ENCODE data around the gene GABRR2. TPM values are rescaled to one million over a fixed set of nuclear protein-coding genes. Genes with fewer than 3 reads are reported as not detected.

The GABRR2 gene
- total RNA-seq, 1 experiment from 2014 or later = not detected

DNA sequence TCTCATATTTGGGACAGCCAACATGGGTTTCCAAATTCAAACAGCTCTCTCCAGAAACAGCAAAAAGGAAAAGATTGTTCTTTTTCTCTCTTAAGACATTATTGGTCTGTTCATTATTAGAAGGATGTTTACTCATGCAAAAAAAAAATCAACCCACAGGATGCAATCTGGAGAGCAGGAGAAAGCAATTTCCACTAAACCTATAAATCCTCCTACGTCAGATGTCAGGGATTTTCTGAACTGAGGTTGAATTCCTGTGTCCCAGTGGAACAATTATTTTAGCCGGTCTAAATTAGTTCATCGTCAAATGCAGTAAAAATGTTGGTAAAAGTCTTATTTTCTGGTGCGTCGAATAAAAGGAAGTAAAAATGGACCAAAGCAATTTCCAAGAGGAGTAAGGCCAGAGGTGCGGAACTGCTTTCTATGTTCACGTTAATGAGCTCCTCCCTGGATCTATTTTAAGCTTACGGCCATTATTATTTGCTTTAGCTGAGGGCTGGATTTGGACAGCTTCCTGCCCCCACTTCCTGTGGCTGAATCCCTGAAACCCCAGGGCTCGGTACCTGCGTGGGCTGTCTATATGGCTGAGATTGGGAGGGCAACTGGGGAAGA, 97.7 kb downstream of the GABRR2 start, which contains the start of gene GABRR1:
Gene GABRR1 (minus strand): TSS at position 60 of the 612 bp plus-strand sequence. CDS start 36 bp downstream, at position 24.
- no peak for DNase-seq (ENCODE audit: extremely low read depth, low read depth)

DNA sequence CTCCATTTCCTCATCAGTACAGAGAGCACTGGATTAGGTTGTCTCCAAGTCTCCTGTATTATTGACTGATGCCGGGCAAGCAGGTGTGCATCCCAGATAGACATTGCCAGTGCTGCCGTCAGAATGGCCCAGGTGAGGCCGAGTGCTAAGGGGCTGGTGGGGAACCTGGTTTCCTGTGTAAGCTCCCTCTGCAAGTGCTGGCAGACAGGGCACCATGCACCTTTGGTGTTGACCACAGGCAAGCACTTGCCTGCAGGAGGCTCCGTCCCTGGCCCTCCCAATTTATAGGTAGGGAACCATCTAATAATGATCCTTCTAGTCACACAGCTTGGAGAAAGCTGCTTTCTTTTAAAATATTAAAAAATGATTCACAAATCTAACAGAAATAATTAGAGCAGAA, 98.7 kb downstream of the GABRR2 start:
- no peak for DNase-seq (ENCODE audit: extremely low read depth, low read depth)

DNA sequence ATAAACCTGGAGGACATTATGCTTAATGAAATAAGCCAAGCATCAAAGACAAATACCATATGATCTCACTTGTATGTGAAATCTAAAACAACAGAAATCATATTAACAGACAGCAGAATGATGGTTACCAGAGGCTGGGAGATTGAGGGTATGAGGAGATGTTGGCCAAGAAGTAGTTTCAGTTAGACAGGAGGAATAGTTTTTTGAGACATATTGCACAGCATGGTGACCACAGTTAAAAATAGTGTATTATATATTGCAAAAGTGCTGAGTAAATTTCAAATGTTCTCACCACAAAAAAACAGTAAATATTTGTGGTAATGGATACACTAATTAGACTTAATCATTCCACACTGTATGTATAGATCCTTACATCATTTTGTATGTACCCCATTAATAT, 99.7 kb downstream of the GABRR2 start:
- no peak for DNase-seq (ENCODE audit: extremely low read depth, low read depth)

DNA sequence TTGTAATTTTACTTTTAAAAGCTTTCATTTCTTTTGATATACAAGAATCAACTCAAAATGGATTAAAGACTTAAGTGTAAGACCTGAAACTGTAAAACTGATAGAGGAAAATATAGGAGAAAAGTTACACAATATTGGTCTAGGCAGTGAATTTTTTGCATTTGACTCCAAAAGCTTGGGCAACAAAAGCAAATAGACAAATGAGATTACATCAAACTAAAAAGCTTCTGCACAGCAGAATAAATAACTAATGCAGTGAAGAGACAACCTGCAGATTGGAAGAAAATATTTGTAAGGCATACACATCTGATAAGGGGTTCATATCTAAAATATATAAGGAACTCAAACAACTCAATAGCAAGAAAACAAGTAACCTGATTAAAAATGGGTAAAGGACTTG, 100.9 kb downstream of the GABRR2 start:
- DNase-seq (ENCODE audit: extremely low read depth, low read depth) = no peak

DNA sequence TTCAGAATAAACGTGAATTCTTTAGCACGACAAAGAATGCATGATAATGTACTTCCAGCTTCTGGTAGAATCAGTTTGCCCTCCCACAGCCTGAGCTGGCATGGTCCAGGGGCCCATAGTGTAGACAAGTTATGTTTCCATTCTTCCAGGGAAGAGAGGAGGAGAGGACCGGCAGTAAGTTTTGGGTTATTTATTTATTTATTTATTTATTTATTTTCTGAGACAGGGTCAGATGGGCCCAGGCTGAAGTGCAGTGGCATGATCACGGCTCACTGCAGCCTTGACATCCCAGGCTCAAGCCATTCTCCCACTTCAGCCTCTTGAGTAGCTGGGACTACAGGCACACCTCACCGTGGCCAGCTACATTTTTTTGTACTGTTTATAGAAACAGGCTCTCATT, 102.6 kb downstream of the GABRR2 start:
- DNase-seq (ENCODE audit: extremely low read depth, low read depth) = no peak

DNA sequence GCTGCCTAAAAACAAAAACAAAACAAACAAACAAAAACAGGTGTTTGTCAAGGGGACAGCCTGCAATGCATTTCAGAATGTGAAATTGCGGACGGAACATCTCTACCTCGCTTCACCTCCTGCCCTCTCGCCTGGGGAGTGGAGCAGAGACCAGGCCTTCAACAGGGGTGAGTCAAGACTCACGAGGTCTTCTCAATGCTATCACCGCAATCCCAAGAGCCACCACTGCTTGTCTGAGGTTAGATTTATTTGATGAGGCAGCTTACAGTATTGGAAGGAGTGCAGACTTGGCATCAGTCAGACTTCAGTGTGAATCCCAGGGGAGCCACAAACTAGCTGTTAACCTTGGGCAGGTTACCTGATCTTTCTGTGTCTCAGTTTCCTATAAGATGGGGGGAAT, 105.6 kb downstream of the GABRR2 start:
- no peak for DNase-seq (ENCODE audit: extremely low read depth, low read depth)

DNA sequence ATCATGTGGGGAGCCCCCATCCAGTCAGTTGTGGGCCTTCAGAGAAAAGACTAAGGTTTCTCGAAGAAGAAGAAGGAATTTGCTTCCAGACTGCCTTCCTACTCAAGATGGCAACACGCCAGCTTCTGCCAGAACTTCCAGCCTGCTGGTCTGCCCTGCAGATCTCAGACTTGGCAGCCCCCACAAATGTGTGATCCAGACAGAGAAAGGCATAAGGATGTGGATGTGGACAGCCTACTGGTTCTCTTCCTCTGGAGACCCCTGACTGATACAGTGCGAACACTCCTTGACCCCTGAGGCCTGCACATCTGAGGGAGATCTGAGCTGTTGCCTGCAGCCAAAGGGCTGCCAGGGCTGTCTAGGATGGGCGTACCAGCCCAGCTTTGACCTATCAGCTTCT, 106.5 kb downstream of the GABRR2 start:
- no peak for DNase-seq (ENCODE audit: extremely low read depth, low read depth)

Other genes starting within 250 kb of the GABRR2 start
- gene PNRC1, start 234.5 kb downstream of the GABRR2 start, total RNA-seq (2014; rRNA removed; shearing (Covaris generic)) = 65.8 and 66.2 TPM in 2 replicates
- 0.29 and 0.37 TPM in 2 replicates for gene SRSF12, start 197.2 kb downstream of the GABRR2 start, total RNA-seq (2014; rRNA removed; shearing (Covaris generic))
- gene PM20D2, start 169.2 kb downstream of the GABRR2 start, total RNA-seq (2014; rRNA removed; shearing (Covaris generic)) = 31.1 and 32.0 TPM in 2 replicates
- gene GABRR1, start 97.9 kb downstream of the GABRR2 start, total RNA-seq (2014; rRNA removed; shearing (Covaris generic)) = not detected in 2 replicates
- gene UBE2J1, start 37.4 kb upstream of the GABRR2 start, total RNA-seq (2014; rRNA removed; shearing (Covaris generic)) = 29.6 and 30.3 TPM in 2 replicates
- 3.0 and 4.0 TPM in 2 replicates for gene RRAGD, start 97.0 kb upstream of the GABRR2 start, total RNA-seq (2014; rRNA removed; shearing (Covaris generic))
- gene ANKRD6, start 117.9 kb upstream of the GABRR2 start, total RNA-seq (2014; rRNA removed; shearing (Covaris generic)) = 1.5 and 1.8 TPM in 2 replicates

All from NCI-H460 (cell line).